IPS-18a (cell line): Measurements from ENCODE around the gene ZC3H12C.
A peak's percentile ranks its signal among the peaks of the same experiment; 100 is the strongest.

Source experiments
- H3K27ac ChIP-seq: one replicate; pipeline ENCODE4 v1.5.1; 2013; ENCODE audit warnings: low read length
- H3K27me3 ChIP-seq: one replicate; pipeline ENCODE4 v1.6.1; 2013; ENCODE audit warnings: mild to moderate bottlenecking, low read length; ENCODE audit not compliant: control insufficient read depth, insufficient read depth
- H3K36me3 ChIP-seq: one replicate; pipeline ENCODE4 v1.6.1; 2013; ENCODE audit warnings: low read depth, low read length; ENCODE audit not compliant: control insufficient read depth
- H3K4me1 ChIP-seq: one replicate; pipeline ENCODE4 v1.6.1; 2013; ENCODE audit warnings: low read depth, low read length; ENCODE audit not compliant: control insufficient read depth
- H3K4me3 ChIP-seq: one replicate; pipeline ENCODE4 v1.5.1; 2013; ENCODE audit warnings: low read length
- H3K9ac ChIP-seq: one replicate; pipeline ENCODE4 v1.6.1; 2013; ENCODE audit warnings: mild to moderate bottlenecking, low read length, moderate library complexity
- H3K9me3 ChIP-seq: one replicate; pipeline ENCODE4 v1.6.1; 2013; ENCODE audit warnings: low read depth, low read length; ENCODE audit not compliant: control insufficient read depth

Gene ZC3H12C

GRCh38 chr11:110090466-110091026, 2.6 kb upstream of the ZC3H12C start:
- H3K4me1 ChIP-seq: peaks cover 15% of the 10 kb centered on the region
- peaks cover 22% of the 10 kb centered on the region for H3K27me3 ChIP-seq
- H3K27ac ChIP-seq: no peak overlapping the region
- no peak overlapping the region for H3K4me3 ChIP-seq
- H3K9me3 ChIP-seq: no peaks in the 10 kb centered on the region
- H3K36me3 ChIP-seq: no peaks in the 10 kb centered on the region
- H3K9ac ChIP-seq: no peak overlapping the region

GRCh38 chr11:110092111-110092514, 1.1 kb upstream of the ZC3H12C start:
- Histone ChIP-seq H3K9me3 (no peaks in the 10 kb centered on the region), H3K27me3 (peaks cover 22% of the 10 kb centered on the region), H3K4me3 (peak overlapping the region; percentile 74), H3K4me1 (peaks cover 15% of the 10 kb centered on the region), H3K27ac (no peak overlapping the region), H3K9ac (peak overlapping the region; percentile 47), H3K36me3 (no peaks in the 10 kb centered on the region)

DNA sequence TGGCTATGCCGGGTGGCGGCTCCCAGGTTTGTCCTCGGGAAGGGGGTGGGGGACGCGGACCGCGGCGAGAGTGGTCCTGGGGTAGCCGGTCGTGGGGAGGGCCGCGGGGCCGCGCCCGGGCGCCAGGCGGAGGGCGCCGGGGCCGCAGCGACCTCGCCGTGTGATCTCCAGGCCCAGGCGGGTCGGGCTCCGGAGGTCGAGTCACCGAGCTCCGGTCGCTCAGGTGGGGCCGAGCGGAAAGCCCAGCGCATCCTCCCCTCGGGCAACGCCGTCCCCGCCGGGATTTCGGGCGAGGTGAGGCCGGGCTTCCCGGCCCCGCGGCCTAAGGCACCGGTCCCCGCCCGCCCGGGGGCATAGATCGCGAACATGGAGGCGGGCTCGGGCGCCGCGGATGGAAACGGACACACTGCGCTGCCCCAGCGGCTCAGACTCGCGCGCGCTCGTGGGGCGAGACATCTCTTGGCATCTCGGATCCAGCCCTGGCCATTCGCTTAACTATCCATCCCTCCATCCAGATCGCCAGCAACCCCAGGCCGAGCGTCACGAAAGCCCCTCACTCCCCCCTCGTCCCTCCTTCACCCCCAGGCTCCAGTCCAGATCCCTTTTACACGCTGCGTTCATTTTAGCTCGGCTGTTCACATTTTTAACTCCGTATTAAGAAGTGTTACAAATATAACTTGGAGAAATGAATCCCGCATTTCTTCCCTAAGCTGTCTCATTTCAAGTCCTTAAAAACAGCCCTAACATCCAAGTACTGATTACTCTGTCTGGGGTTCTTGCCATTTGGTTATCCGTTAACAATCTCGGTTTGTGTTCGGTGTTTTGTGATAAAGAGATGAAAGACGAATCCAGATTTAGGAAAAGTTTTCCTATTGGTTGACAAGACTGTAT, 460 bp downstream of the ZC3H12C start:
- H3K9ac ChIP-seq: peak overlapping the region; percentile 70

DNA sequence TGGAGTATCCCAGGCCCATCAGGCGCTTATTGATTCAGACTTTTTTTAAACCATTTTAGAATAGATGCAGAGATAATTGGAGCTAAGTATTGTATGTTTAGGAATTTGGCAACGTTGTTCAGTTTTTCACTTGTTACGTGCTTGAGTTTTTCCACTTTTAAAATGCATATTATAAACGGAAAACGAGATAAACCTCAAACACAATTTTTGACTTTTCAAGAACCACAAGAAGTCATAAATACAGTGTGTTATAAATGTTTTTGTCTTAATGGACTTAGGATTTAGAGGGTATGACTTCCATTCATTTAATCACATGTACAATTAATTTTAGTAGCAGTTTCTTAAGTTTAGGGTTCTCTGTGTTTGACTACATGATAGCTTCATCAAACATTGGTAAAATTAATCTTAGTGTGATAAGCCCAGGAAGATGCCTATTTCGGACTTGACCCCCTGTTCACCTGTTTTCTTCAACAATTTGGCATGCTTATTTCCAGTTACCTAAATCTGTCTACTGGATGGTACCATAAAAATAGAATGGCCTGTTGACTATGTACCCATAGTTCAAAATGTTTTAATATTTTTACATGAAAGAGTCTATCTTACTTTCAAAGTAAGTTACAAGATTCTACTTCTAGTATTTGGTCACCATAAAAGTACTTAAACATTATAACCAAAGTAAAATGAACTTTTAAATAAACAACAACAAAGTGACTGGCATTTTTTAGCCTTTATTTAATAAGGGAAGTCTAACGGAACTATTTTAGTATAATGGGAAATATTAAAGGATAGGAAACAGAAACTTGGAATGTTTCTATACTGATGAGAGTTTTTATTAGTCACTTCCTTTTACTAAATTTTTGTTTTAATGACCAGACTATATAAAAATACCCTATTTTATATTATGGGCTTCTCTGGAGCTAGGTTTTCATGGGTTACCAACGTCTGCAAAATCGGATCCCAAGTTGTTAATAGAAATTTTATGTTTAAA, 1.4 kb downstream of the ZC3H12C start:
- Histone ChIP-seq H3K36me3 (no peaks in the 10 kb centered on the region), H3K4me1 (peaks cover 15% of the 10 kb centered on the region), H3K27ac (no peak overlapping the region), H3K9me3 (no peaks in the 10 kb centered on the region), H3K4me3 (peak overlapping the region; percentile 92), H3K27me3 (peaks cover 22% of the 10 kb centered on the region), H3K9ac (peak overlapping the region; percentile 70)

More for the DNA sequence above, 460 bp downstream of the ZC3H12C start:
- Histone ChIP-seq H3K4me1 (peaks cover 15% of the 10 kb centered on the region), H3K27me3 (peaks cover 22% of the 10 kb centered on the region), H3K36me3 (no peaks in the 10 kb centered on the region), H3K9me3 (no peaks in the 10 kb centered on the region), H3K27ac (no peak overlapping the region), H3K4me3 (peak overlapping the region; percentile 92)

- Histone ChIP-seq H3K9me3 (no peaks in the 10 kb centered on the region), H3K4me3 (no peak overlapping the region), H3K27ac (no peak overlapping the region), H3K36me3 (no peaks in the 10 kb centered on the region), H3K4me1 (peaks cover 15% of the 10 kb centered on the region), H3K27me3 (peaks cover 22% of the 10 kb centered on the region), H3K9ac (no peak overlapping the region)
Measured at GRCh38 chr11:110095554-110095953, 2.4 kb downstream of the ZC3H12C start.

- H3K27ac ChIP-seq: no peak overlapping the region
- no peak overlapping the region for H3K4me3 ChIP-seq
- H3K9me3 ChIP-seq: no peaks in the 10 kb centered on the region
- H3K27me3 ChIP-seq: peaks cover 14% of the 10 kb centered on the region
- no peaks in the 10 kb centered on the region for H3K36me3 ChIP-seq
- peaks cover 15% of the 10 kb centered on the region for H3K4me1 ChIP-seq
- no peak overlapping the region for H3K9ac ChIP-seq
Measured at GRCh38 chr11:110096496-110096895, 3.3 kb downstream of the ZC3H12C start.

- no peak overlapping the region for H3K4me3 ChIP-seq
Measured at GRCh38 chr11:110097459-110098012, 4.3 kb downstream of the ZC3H12C start.

GRCh38 chr11:110098645-110099044, 5.5 kb downstream of the ZC3H12C start:
- Histone ChIP-seq H3K4me1 (peaks cover 9% of the 10 kb centered on the region), H3K4me3 (no peak overlapping the region)

More at GRCh38 chr11:110097459-110098012, 4.3 kb downstream of the ZC3H12C start:
- H3K9me3 ChIP-seq: no peaks in the 10 kb centered on the region
- H3K27ac ChIP-seq: no peak overlapping the region
- peaks cover 9% of the 10 kb centered on the region for H3K27me3 ChIP-seq
- peaks cover under 1% of the 10 kb centered on the region for H3K36me3 ChIP-seq
- peaks cover 9% of the 10 kb centered on the region for H3K4me1 ChIP-seq
- H3K9ac ChIP-seq: no peak overlapping the region

DNA sequence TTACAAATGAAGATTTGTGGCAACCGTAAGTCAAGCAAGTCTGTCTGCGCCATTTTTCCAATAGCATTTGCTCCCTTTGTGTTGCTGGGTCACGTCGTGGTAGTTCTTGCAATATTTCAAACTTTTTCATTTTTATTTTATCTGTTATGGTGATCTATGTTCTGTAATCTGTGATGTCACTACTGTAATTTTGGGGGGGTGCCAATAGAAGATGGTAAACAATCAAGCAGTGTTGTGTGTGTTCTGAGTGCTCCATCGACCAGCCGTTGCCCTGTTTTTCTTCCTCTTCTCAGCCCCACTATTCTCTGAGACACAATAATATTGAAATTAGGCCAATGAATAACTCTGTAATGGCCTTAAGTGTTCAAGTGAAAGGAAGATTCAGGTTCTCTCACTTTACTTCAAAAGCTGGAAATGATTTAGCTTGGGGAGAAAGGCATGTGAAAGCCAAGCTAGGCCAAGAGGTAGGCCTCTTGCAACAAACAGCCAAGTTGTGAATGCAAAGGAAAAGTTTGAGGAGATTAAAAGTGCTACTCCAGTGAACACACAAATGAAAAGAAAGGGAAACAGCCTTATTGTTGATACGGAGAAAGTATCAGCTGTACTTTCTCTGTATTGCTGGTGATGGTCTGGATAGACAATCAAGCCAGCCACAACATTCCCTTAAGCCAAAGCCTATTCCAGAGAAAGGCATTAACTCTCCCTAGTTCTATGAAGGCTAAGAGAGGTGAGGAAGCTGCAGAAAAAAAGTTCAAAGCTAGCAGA, 7.5 kb downstream of the ZC3H12C start:
- Histone ChIP-seq H3K36me3 (peaks cover 5% of the 10 kb centered on the region), H3K27ac (no peak overlapping the region), H3K9me3 (no peaks in the 10 kb centered on the region)

More at GRCh38 chr11:110098645-110099044, 5.5 kb downstream of the ZC3H12C start:
- Histone ChIP-seq H3K36me3 (peaks cover 5% of the 10 kb centered on the region), H3K9ac (no peak overlapping the region), H3K27me3 (peaks cover 9% of the 10 kb centered on the region), H3K27ac (no peak overlapping the region), H3K9me3 (no peaks in the 10 kb centered on the region)

DNA sequence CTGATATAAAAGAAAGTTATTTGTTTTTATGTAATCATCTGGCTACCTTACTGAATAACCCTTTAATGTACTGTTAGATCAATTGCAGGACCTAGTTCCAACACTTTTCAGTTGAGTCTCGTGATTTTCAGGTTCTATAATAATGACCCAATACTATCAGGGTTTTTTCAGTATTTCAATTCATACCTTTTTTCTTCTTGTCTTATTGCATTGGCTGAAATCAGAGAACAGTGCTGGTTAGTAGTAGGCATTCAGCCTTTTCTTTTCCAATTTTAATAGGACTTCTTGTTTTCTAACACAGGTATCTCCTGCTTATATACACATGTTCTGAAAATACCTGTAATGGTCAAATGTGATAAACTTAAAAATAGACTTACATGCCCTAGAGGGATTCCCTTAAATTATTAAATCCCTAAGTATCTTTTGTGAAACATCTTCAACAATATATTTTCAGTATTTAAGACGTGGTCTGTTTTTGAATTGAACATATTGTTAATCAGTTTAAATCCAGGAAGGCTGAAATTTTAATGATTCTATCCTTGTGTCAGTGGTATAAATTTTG, 13.6 kb downstream of the ZC3H12C start:
- Histone ChIP-seq H3K36me3 (peaks cover 5% of the 10 kb centered on the region), H3K27ac (no peak overlapping the region), H3K9ac (no peak overlapping the region)

More for the DNA sequence above, 7.5 kb downstream of the ZC3H12C start:
- Histone ChIP-seq H3K4me3 (no peak overlapping the region), H3K4me1 (no peaks in the 10 kb centered on the region), H3K27me3 (no peaks in the 10 kb centered on the region), H3K9ac (no peak overlapping the region)

More for the DNA sequence above, 13.6 kb downstream of the ZC3H12C start:
- Histone ChIP-seq H3K4me3 (no peak overlapping the region), H3K9me3 (no peaks in the 10 kb centered on the region), H3K27me3 (no peaks in the 10 kb centered on the region), H3K4me1 (no peaks in the 10 kb centered on the region)
